ENCODE measurements around the gene CCSER2.
A peak's percentile ranks its signal among the peaks of the same experiment; 100 is the strongest.
"Not testable (repeated sequence)": the region's sequence is repeated elsewhere in the genome, so short reads cannot be mapped to it uniquely, and the experiment has no call there.

CCSER2 gene

GRCh38 chr10:84522612-84523462, 194.4 kb downstream of the CCSER2 start:
- DNase-seq (ENCODE audit: insufficient read length, low spot score) (no peak), FAIRE-seq (peak; percentile 65)
- no peak for TF ChIP-seq POLR2A (IDR thresholded peaks at IDR 0.05; ENCODE audit: low read depth, low read length)

- no peak for TF ChIP-seq POLR2A (IDR thresholded peaks at IDR 0.05; ENCODE audit: low read depth, low read length)
- DNase-seq (ENCODE audit: insufficient read length, low spot score) (no peak), FAIRE-seq (no peak)
These were observed 195.1 kb downstream of the CCSER2 start for GRCh38 chr10:84523526-84523925.

DNA sequence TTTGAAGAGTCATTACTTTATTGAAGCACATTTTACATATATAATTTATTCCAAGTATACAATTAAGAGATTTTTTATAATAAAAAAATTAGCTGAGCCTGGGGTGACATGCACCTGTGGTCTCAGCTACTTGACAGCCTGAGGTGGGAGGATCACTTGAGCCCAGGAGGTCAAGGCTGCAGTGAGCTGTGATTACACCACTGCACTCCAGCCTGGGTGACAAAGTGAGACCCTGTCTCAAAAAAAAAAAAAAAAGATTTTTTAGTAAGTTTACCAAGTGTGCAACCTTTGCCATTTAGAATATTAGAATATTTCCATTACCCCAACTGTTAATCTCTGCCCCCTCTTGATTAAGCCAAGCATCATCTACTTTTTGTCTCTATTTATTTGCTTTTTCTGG, 196.0 kb downstream of the CCSER2 start:
- no peak for FAIRE-seq
- DNase-seq (ENCODE audit: insufficient read length, low spot score), result no peak
- no peak for TF ChIP-seq POLR2A (IDR thresholded peaks at IDR 0.05; ENCODE audit: low read depth, low read length)

- DNase-seq (ENCODE audit: insufficient read length, low spot score) (no peak), FAIRE-seq (no peak)
- no peak for TF ChIP-seq POLR2A (IDR thresholded peaks at IDR 0.05; ENCODE audit: low read depth, low read length)
These were observed 196.9 kb downstream of the CCSER2 start for GRCh38 chr10:84525120-84525806.

- FAIRE-seq; DNase-seq (ENCODE audit: insufficient read length, low spot score): not testable (repeated sequence)
These were observed 197.4 kb downstream of the CCSER2 start for GRCh38 chr10:84525807-84526182.

DNA sequence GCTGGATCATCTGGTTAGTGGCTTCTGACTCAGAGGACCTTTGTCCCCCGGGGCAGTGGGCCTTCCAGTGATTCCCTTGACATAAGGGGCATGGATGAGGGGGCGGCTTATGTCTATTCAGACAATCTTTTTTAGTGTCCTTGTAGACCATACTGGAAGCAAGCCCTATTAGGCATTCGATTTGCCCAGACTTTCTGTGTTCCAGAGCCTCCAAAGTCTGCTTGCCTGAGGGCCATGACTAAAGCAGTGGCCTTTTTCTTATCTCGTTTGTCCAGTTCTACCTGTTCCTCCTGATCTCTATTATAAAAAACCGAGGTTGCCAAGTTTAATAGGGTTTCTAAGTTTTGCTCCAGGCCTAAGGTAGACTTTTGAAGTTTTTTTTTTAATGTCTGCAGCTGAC, 199.0 kb downstream of the CCSER2 start:
- FAIRE-seq, result not testable (repeated sequence)

GRCh38 chr10:84528526-84528925, 200.1 kb downstream of the CCSER2 start:
- not testable (repeated sequence) for FAIRE-seq; DNase-seq (ENCODE audit: insufficient read length, low spot score)

More for the DNA sequence above, 199.0 kb downstream of the CCSER2 start:
- not testable (repeated sequence) for DNase-seq (ENCODE audit: insufficient read length, low spot score)

DNA sequence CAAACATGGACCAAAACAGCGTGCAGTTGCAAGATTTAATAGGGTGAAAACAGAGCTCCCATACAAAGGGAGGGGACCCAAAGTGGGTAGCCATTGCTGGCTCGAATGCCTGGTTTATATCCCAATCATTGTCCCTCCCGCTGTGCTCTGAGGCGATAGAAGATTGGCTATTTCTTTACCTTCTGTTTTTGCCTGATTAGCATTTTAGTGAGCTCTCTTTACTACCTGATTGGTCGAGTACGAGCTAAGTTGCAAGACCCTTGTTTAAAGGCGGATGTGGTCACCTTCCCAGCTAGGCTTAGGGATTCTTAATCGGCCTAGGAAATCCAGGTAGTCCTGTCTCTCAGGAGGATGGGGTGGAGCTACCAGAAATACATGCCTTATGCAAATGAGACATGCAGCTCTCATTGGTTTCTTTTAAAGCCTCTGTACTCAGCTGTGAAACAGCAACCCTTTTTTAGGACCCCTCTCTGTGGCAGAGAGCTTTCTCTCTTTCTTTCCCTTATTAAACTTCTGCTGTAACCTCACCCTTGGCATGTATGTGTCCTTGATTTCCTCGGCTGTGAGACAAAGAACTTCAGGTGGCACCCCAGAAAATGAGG, 202.4 kb downstream of the CCSER2 start:
- no peak for TF ChIP-seq POLR2A (IDR thresholded peaks at IDR 0.05; ENCODE audit: low read depth, low read length)
- FAIRE-seq (no peak), DNase-seq (ENCODE audit: insufficient read length, low spot score) (no peak)

DNA sequence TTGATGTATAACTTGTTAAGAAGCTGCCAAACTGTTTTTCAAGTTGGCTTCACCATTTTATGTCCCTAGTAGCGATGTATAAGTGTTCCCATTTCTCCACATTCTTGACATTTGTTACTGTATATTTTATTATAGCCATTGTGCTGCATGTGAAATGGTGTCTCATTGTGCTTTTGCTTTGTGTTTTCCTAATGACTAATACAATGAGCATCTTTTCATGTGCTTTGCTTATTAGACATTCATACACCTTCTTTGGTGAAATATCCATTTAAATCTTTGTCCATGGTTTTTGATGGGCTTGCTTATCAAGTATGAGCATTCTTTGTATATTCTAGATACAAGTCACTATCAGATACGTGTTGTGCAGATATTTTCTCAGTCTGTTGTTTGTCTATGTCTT, 203.0 kb downstream of the CCSER2 start:
- DNase-seq (ENCODE audit: insufficient read length, low spot score), result no peak
- TF ChIP-seq POLR2A (IDR thresholded peaks at IDR 0.05; ENCODE audit: low read depth, low read length), result no peak
- peak; percentile 79 for FAIRE-seq

- no peak for DNase-seq (ENCODE audit: insufficient read length, low spot score)
- TF ChIP-seq POLR2A (IDR thresholded peaks at IDR 0.05; ENCODE audit: low read depth, low read length), result no peak
- FAIRE-seq, result no peak
These were observed 205.8 kb downstream of the CCSER2 start for GRCh38 chr10:84534168-84534567.

- no peak for TF ChIP-seq POLR2A (IDR thresholded peaks at IDR 0.05; ENCODE audit: low read depth, low read length)
- FAIRE-seq (peak; percentile 41), DNase-seq (ENCODE audit: insufficient read length, low spot score) (peak; percentile 41)
These were observed 209.1 kb downstream of the CCSER2 start for GRCh38 chr10:84537447-84537931.

DNA sequence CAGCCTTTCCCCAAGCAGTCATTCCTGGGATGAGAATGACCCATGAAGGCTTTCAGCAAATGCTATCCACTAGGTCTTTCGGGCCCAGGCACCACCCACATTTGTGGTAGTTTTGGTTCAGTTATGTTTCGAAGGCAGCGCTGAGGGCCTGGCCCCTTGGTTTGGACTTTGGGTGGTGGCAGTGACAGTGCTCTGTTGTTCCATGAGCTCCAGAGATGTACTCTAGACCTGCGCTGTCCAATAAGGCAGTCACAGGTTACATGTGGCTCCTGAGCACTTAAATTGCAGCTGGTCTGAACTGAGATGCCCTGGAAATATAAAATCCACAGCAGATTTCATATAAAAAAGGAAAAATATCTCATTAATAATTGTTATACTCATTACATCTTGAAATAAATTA, 209.6 kb downstream of the CCSER2 start:
- TF ChIP-seq POLR2A (IDR thresholded peaks at IDR 0.05; ENCODE audit: low read depth, low read length), result no peak
- FAIRE-seq, result no peak
- DNase-seq (ENCODE audit: insufficient read length, low spot score), result no peak

DNA sequence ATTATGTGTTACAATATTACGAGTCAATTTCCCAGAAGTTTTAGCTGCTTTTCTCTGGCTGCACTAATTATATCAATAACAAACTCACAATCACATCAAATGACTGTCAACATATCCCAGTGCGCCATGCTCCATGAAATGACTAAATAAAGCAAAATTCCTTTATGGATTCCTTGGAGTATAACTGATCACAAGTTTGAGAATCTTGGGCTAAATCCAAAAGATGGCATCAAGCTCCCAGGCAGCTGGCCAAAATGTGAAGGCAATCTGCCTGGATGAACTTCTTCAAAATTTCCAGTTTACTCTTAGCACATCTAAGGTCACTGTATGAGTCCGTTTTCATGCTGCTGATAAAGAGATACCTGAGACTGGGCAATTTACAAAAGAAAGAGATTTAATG, 210.8 kb downstream of the CCSER2 start:
- TF ChIP-seq POLR2A (IDR thresholded peaks at IDR 0.05; ENCODE audit: low read depth, low read length), result no peak
- DNase-seq (ENCODE audit: insufficient read length, low spot score) (no peak), FAIRE-seq (no peak)

- DNase-seq (ENCODE audit: insufficient read length, low spot score) (peak; percentile 82), FAIRE-seq (peak; percentile 75)
- TF ChIP-seq POLR2A (IDR thresholded peaks at IDR 0.05; ENCODE audit: low read depth, low read length), result no peak
These were observed 211.7 kb downstream of the CCSER2 start for GRCh38 chr10:84540022-84540616.

All from H54 (cell line).